ENCODE data around the gene ANO1.

DNA sequence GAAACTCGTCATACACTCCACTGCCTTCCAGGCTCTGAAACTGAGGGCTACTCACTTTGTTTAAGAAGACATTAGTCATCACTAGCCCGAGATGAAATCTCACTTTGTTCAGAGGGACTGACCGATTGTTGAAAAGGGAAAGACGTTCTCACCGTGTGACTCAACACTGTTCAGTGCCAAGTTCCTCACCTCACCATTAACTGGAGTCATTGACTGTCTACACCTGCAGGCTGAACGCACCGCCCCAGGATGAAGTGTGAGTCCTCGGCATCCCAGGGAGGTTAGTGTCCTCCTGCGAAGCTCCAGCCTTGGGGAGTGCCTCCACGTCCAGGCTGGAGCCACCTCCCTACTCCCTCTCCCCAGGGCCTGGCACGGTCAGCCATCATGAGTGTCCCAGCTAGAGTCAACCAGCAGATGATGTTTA is 155.4 kb downstream of the ANO1 start:
- TF ChIP-seq POLR2A (IDR thresholded peaks at IDR 0.05): no peak
- TF ChIP-seq, protein P1, sequence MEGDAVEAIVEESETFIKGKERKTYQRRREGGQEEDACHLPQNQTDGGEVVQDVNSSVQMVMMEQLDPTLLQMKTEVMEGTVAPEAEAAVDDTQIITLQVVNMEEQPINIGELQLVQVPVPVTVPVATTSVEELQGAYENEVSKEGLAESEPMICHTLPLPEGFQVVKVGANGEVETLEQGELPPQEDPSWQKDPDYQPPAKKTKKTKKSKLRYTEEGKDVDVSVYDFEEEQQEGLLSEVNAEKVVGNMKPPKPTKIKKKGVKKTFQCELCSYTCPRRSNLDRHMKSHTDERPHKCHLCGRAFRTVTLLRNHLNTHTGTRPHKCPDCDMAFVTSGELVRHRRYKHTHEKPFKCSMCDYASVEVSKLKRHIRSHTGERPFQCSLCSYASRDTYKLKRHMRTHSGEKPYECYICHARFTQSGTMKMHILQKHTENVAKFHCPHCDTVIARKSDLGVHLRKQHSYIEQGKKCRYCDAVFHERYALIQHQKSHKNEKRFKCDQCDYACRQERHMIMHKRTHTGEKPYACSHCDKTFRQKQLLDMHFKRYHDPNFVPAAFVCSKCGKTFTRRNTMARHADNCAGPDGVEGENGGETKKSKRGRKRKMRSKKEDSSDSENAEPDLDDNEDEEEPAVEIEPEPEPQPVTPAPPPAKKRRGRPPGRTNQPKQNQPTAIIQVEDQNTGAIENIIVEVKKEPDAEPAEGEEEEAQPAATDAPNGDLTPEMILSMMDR (IDR thresholded peaks at IDR 0.05): no peak
